Measurements from ENCODE around the gene MRPS18B. TPM values are rescaled to one million over a fixed set of nuclear protein-coding genes. Genes with fewer than 3 reads are reported as not detected.

The MRPS18B gene
- total and polyA plus RNA-seq, 2 donors (not counting 1 experiment from before 2014, with no cell fraction given), result 53.1 to 76.8 TPM

GRCh38 chr6:30571762-30572082 is 45.9 kb upstream of the MRPS18B start:
- H3K4me3 ChIP-seq (replicated peaks in 1 of 4; ENCODE audit: control extremely low read depth in 1 of 4, insufficient read depth in 1 of 4, low read depth in 3 of 4, low read length in 4 of 4), result peak overlapping the region; percentile 80 to 91 (median 90)

GRCh38 chr6:30572148-30572547 is 45.5 kb upstream of the MRPS18B start:
- H3K9ac ChIP-seq (ENCODE audit: insufficient read depth, low read length), result peak overlapping the region; percentile 90
- H3K9me3 ChIP-seq (ENCODE audit: control insufficient read depth, insufficient read depth, low read depth, low read length), result no peaks in the 10 kb centered on the region
- no peak for DNase-seq (ENCODE audit: low read depth in 2 of 2)
- H3K4me3 ChIP-seq (replicated peaks in 1 of 4; ENCODE audit: control extremely low read depth in 1 of 4, insufficient read depth in 1 of 4, low read depth in 3 of 4, low read length in 4 of 4), result peak overlapping the region; percentile 80 to 91 (median 90)
- H3K79me2 ChIP-seq (ENCODE audit: control insufficient read depth, insufficient read depth, low read length), result peaks cover 44% of the 10 kb centered on the region
- no peak overlapping the region for H2AFZ ChIP-seq (ENCODE audit: low read length)
- no peaks in the 10 kb centered on the region for H3K27me3 ChIP-seq (ENCODE audit: control insufficient read depth, insufficient read depth, low read length)
- H3K4me2 ChIP-seq (ENCODE audit: extremely low read depth, insufficient read depth, low read length), result peak overlapping the region; percentile 93
- H4K20me1 ChIP-seq (ENCODE audit: control insufficient read depth, extremely low read depth, insufficient read depth, low read length), result no peaks in the 10 kb centered on the region
- peak overlapping the region; percentile 94 for H3K27ac ChIP-seq (ENCODE audit: insufficient read depth, low read length)
- TF ChIP-seq EZH2 (IDR thresholded peaks at IDR 0.05; ENCODE audit: low read length, missing control alignments), result no peak
- no peak for TF ChIP-seq CTCF (conservative IDR thresholded peaks at IDR 0.05 in 1 of 2, IDR thresholded peaks at IDR 0.05 in 1 of 2; ENCODE audit: low read depth in 1 of 2, low read length in 2 of 2)
- peaks cover 3% of the 10 kb centered on the region for H3K36me3 ChIP-seq (ENCODE audit: control insufficient read depth, insufficient read depth, low read length)
- H3K4me1 ChIP-seq (ENCODE audit: control insufficient read depth, extremely low read depth, insufficient read depth, low read length), result peaks cover 13% of the 10 kb centered on the region

More at GRCh38 chr6:30571762-30572082, 45.9 kb upstream of the MRPS18B start:
- no peaks in the 10 kb centered on the region for H4K20me1 ChIP-seq (ENCODE audit: control insufficient read depth, extremely low read depth, insufficient read depth, low read length)
- no peak for TF ChIP-seq CTCF (conservative IDR thresholded peaks at IDR 0.05 in 1 of 2, IDR thresholded peaks at IDR 0.05 in 1 of 2; ENCODE audit: low read depth in 1 of 2, low read length in 2 of 2)
- no peak for TF ChIP-seq EZH2 (IDR thresholded peaks at IDR 0.05; ENCODE audit: low read length, missing control alignments)
- peak overlapping the region; percentile 90 for H3K9ac ChIP-seq (ENCODE audit: insufficient read depth, low read length)
- peak overlapping the region; percentile 94 for H3K27ac ChIP-seq (ENCODE audit: insufficient read depth, low read length)
- H3K9me3 ChIP-seq (ENCODE audit: control insufficient read depth, insufficient read depth, low read depth, low read length), result no peaks in the 10 kb centered on the region
- peaks cover 44% of the 10 kb centered on the region for H3K79me2 ChIP-seq (ENCODE audit: control insufficient read depth, insufficient read depth, low read length)
- H3K27me3 ChIP-seq (ENCODE audit: control insufficient read depth, insufficient read depth, low read length), result no peaks in the 10 kb centered on the region
- no peak for DNase-seq (ENCODE audit: low read depth in 2 of 2)
- peak overlapping the region; percentile 79 for H2AFZ ChIP-seq (ENCODE audit: low read length)
- peaks cover 13% of the 10 kb centered on the region for H3K4me1 ChIP-seq (ENCODE audit: control insufficient read depth, extremely low read depth, insufficient read depth, low read length)
- H3K4me2 ChIP-seq (ENCODE audit: extremely low read depth, insufficient read depth, low read length), result peak overlapping the region; percentile 93
- H3K36me3 ChIP-seq (ENCODE audit: control insufficient read depth, insufficient read depth, low read length), result no peaks in the 10 kb centered on the region

GRCh38 chr6:30573113-30573512 is 44.5 kb upstream of the MRPS18B start:
- Histone ChIP-seq H2AFZ (ENCODE audit: low read length) (no peak overlapping the region), H3K9ac (ENCODE audit: insufficient read depth, low read length) (no peak overlapping the region), H3K27ac (ENCODE audit: insufficient read depth, low read length) (no peak overlapping the region), H3K27me3 (ENCODE audit: control insufficient read depth, insufficient read depth, low read length) (no peaks in the 10 kb centered on the region), H3K79me2 (ENCODE audit: control insufficient read depth, insufficient read depth, low read length) (peaks cover 44% of the 10 kb centered on the region), H4K20me1 (ENCODE audit: control insufficient read depth, extremely low read depth, insufficient read depth, low read length) (no peaks in the 10 kb centered on the region), H3K9me3 (ENCODE audit: control insufficient read depth, insufficient read depth, low read depth, low read length) (no peaks in the 10 kb centered on the region), H3K4me2 (ENCODE audit: extremely low read depth, insufficient read depth, low read length) (peak overlapping the region; percentile 93), H3K4me3 (replicated peaks in 1 of 4; ENCODE audit: control extremely low read depth in 1 of 4, insufficient read depth in 1 of 4, low read depth in 3 of 4, low read length in 4 of 4) (peak overlapping the region in 2 of 4 experiments; percentile 5 to 91), H3K4me1 (ENCODE audit: control insufficient read depth, extremely low read depth, insufficient read depth, low read length) (peaks cover 13% of the 10 kb centered on the region), H3K36me3 (ENCODE audit: control insufficient read depth, insufficient read depth, low read length) (peaks cover 8% of the 10 kb centered on the region)
- no peak for DNase-seq (ENCODE audit: low read depth in 2 of 2)
- TF ChIP-seq EZH2 (IDR thresholded peaks at IDR 0.05; ENCODE audit: low read length, missing control alignments) (no peak), CTCF (conservative IDR thresholded peaks at IDR 0.05 in 1 of 2, IDR thresholded peaks at IDR 0.05 in 1 of 2; ENCODE audit: low read depth in 1 of 2, low read length in 2 of 2) (no peak)
